ENCODE results near the gene TMEM63C.

- TF ChIP-seq, protein P1, sequence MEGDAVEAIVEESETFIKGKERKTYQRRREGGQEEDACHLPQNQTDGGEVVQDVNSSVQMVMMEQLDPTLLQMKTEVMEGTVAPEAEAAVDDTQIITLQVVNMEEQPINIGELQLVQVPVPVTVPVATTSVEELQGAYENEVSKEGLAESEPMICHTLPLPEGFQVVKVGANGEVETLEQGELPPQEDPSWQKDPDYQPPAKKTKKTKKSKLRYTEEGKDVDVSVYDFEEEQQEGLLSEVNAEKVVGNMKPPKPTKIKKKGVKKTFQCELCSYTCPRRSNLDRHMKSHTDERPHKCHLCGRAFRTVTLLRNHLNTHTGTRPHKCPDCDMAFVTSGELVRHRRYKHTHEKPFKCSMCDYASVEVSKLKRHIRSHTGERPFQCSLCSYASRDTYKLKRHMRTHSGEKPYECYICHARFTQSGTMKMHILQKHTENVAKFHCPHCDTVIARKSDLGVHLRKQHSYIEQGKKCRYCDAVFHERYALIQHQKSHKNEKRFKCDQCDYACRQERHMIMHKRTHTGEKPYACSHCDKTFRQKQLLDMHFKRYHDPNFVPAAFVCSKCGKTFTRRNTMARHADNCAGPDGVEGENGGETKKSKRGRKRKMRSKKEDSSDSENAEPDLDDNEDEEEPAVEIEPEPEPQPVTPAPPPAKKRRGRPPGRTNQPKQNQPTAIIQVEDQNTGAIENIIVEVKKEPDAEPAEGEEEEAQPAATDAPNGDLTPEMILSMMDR (IDR thresholded peaks at IDR 0.05): no peak
- TF ChIP-seq POLR2AphosphoS5 (IDR thresholded peaks at IDR 0.05) (no peak), POLR2A (IDR thresholded peaks at IDR 0.05) (no peak)
Observed at GRCh38 chr14:77258566-77258965, 77.0 kb downstream of the TMEM63C start.
